HG02678 (cell line): ENCODE results near the gene MMP23B.
"Not testable (repeated sequence)": the region's sequence is repeated elsewhere in the genome, so short reads cannot be mapped to it uniquely, and the experiment has no call there.

ENCODE experiments used
- ATAC-seq: cut with Tn5 transposase; IDR thresholded peaks from one replicate; pipeline ENCODE4 v1.9.1; 2021; ENCODE audit warnings: mild to moderate bottlenecking, moderate library complexity; ENCODE audit not compliant: unreplicated experiment

The MMP23B gene

DNA sequence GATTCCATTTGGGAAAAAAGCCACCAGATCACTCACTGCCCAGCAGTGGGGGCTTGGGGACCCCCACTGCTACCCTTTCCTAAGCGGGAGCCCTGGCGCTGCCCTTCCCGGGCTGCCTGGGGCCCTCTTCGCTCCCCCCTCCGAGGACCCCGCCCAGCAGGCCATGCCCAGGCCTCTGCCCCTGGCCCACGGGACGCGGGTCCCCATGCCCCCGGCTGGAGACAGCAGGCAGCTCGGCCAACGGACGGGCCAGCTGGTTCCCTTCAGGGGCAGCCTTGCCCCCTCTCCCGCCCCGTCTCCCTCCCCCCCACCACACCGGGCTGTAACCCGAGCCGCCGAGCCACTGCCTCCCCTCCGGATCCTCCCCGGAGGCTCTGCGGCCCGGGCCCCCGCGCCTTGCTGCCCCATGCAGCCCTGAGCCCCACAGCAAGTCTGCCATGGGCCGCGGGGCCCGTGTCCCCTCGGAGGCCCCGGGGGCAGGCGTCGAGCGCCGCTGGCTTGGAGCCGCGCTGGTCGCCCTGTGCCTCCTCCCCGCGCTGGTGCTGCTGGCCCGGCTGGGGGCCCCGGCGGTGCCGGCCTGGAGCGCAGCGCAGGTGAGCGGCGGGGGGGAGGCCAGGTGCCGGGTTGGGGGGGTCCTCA, at the start of gene MMP23B:
MMP23B (plus strand) TSS at position 392 of the 639 bp plus-strand sequence; CDS start at position 438, 46 bp downstream.
- no peak for ATAC-seq

GRCh38 chr1:1582585-1583346, 49.2 kb upstream of the MMP23B start:
- ATAC-seq: no peak

GRCh38 chr1:1583347-1584010, 48.5 kb upstream of the MMP23B start:
- no peak for ATAC-seq

- ATAC-seq: no peak
Measured at GRCh38 chr1:1591452-1591851, 40.5 kb upstream of the MMP23B start.

GRCh38 chr1:1593834-1594601, 38.0 kb upstream of the MMP23B start:
- ATAC-seq: no peak

- ATAC-seq: no peak
Measured at GRCh38 chr1:1594602-1595260, 37.2 kb upstream of the MMP23B start.

DNA sequence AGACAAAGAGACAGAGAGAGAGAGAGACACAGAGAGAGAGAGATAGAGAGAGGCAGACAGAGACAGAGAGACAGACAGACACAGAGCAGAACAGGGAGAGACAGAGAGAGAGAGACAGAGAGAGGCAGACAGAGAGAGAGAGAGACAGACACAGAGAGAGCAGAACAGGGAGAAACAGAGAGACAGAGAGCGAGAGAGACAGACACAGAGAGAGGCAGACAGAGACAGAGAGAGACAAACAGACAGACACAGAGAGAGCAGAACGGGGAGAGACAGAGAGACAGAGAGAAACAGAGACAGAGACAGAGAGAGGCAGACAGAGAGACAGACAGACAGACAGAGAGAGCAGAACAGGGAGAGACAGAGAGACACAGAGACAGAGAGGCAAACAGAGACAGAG, 36.6 kb upstream of the MMP23B start:
- ATAC-seq: not testable (repeated sequence)

- ATAC-seq: no peak
Measured at GRCh38 chr1:1596493-1597274, 35.3 kb upstream of the MMP23B start.

- no peak for ATAC-seq
Measured at GRCh38 chr1:1597275-1597930, 34.6 kb upstream of the MMP23B start.

GRCh38 chr1:1598051-1598719, 33.8 kb upstream of the MMP23B start:
- ATAC-seq: no peak

- ATAC-seq: no peak
Measured at GRCh38 chr1:1598720-1599029, 33.3 kb upstream of the MMP23B start.

- no peak for ATAC-seq
Measured at GRCh38 chr1:1599030-1599934, 32.7 kb upstream of the MMP23B start.

- no peak for ATAC-seq
Measured at GRCh38 chr1:1599935-1600860, 31.8 kb upstream of the MMP23B start, which contains the start of gene FNDC10. Gene FNDC10 (minus strand): TSS chr1:1600135. CDS start chr1:1600015, 120 bp downstream.

DNA sequence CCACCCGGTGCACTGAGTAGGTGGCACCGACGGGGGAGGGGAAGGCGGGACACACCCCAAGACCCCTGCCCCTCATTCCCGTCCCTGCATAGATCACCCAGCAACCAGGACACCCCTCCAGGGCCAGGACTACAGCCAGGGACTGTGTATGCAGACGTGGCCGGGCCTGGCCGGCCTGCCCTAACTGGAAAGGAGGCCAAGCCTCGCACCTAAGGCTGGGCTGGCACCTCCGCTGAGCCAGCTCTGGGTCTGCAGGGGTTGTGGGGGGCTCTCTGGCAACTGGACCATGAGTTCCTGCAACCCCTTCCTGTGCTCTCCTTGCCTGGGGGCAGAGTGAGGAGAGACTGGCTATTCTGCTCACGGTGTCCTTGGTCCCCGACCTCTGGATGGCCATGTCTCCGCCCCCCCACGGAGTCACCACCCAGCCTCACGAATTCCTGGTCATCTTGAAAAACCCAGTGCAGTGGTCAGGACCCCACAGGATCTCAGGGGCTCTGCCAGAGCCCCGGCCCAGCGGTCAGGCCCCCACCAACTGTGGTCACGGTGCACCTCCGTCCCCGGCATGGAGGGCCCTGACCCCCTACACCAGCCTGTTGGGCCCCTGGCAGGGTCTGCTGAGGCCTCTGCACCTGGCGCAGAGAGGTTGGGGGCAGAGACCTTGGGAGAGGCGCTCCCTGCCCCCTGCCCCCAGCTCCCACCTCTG, 31.0 kb upstream of the MMP23B start:
- ATAC-seq: no peak

DNA sequence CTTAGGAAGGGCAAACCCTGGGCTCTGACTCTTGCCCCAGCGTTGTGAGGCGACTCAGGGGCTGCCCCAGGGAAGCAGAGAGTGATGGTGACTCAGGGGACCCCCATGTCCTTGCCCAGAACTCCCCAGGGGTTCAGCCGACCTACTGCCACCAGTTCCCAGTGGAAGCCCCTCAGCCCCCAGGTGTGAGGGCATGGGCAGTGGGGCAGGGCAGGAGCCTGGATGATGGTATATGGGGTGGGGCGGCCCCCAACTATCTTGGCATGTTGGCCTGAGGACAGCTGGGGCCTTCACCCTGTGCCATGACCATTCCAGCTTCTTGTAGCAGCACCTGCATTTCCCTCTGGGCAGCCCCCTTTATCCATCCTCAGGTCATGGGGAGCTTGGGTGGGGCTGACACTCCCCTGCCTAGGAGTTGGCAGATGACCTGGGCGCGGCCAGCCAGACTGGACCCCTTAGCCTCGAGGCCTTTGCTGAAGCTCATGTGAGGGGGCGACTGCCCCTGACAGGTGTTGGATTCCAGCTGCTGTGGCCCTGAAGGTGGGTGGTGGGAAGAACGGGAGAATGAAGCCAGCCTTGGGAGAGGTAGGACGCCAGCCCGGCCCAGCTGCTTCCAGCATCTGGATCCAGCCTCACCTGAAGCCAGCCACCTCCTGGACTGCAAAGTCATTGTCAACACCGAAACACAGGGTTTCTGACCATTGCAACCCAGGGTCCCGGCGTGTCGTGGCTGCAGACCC, 30.2 kb upstream of the MMP23B start:
- ATAC-seq: no peak
